HG03025 (cell line): ENCODE data around the gene CA5B.
"Not testable (repeated sequence)": the region's sequence is repeated elsewhere in the genome, so short reads cannot be mapped to it uniquely, and the experiment has no call there.

Source experiments
- ATAC-seq: cut with Tn5 transposase; IDR thresholded peaks from one replicate; pipeline ENCODE4 v1.9.1; 2021; ENCODE audit warnings: mild to moderate bottlenecking, moderate library complexity; ENCODE audit not compliant: unreplicated experiment, low FRiP score

The CA5B gene

DNA sequence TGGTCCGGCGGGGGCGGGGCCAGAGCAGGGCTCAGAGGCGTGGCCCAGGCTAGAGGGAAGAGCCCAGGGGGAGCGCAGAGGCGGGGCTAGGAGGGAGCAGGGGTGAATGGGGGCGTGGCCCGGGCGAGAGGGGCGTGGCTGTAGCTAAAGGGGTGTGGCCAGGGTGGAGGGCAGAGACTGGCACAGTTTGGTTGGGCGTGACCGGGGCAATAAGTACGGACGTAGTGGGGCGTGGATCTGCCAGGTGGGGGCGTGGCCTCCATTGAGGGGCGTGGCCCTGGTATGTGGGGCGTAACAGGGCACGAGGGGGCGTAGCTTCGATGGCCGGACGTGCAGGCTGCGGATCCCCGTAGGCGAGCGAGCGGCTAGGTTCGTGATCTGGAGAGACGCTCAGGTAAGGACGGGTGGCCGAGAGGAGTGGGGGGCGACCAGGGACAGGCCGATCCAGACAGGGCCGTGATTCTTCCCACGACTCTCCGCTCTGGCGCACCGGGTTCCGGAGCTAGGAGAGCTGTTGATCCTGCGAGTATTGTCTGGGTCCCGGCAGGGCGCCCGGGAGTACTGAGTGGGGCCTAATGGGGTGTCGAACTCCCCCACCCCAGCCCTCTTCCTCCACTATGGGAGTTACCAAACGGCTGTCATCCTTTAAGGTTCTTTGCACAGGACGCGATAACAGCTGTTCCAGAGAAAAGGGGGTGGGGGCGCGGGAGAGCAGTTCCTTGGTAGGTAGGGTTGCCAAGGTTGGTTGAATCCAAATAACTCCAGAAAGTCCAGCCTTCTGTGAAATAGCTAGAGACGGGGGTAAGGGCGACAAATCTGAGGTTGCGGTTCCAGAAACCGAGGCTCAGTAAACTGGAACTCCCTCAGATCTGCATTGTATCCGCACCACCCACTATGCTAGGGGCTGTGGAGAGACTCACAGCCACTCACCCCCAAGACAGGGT is at the start of gene CA5B:
TSS of gene CA5B (plus strand) at position 312 of the 944 bp plus-strand sequence. CDS start 11,754 bp downstream, outside the sequence.
- peak; percentile 93 for ATAC-seq

DNA sequence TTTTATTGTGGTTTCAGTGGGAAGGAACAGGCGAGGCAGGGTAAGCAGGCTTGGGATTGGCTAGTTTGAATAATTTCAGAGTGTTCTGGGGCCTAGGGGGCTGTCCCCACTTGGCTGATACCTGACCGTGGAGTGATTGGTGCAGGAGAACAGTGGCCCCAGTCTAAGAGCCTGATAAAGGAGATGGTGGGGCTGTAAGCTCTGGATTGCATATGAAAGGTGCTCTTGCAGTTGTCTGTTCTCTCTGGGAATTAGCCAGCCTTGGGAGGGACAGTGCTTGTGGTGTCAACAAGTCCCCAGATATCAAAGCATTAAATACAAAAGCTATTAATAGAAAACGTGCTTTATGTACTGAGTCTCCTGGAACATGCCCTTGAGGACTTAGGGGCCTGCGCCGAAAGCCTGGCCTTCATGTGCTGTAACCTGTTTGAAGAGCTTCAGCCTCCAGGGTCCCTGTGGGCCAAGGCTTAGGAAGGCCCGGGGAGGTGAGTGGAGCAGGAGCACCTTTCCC is 43.1 kb upstream of the CA5B start:
- no peak for ATAC-seq

DNA sequence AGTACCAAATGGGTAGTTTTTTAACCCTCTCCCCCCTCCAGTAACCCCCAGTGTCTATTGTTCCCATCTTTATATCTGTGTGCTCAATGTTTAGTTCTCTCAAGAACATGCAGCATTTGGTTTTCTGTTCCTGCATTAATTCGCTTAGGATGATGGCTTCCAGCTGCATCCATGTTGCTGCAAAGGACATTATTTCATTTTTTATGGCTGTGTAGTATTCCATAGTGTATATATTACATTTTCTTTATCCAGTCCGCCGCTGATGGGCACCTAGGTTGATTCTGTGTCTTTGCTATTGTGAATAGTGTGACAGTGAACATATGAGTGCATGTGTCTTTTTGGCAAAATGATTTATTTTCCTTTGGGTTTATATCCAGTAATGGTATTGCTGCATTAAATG is 41.6 kb upstream of the CA5B start:
- ATAC-seq: no peak

GRCh38 chrX:15702488-15703371 is 35.3 kb upstream of the CA5B start:
- ATAC-seq: no peak

GRCh38 chrX:15703809-15704208 is 34.3 kb upstream of the CA5B start:
- ATAC-seq: peak; percentile 64

DNA sequence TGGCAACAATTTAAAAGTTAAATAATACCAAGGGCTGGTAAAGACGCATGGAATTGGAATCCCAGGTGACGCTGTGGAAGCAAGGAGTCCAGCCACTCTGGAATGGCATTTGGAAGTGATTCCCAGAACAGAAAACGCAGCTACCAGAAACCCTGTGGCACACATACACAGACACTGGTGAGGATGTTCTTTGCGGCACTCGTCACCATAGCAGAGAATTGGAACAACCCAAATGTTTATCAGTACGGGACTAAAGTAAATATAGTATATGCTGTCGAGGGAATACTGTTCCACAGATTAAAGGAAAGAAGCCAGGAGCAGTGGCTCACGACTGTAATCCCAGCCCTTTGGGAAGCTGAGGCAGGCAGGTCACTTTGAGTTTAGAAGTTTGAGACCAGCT is 33.8 kb upstream of the CA5B start:
- ATAC-seq: not testable (repeated sequence)

DNA sequence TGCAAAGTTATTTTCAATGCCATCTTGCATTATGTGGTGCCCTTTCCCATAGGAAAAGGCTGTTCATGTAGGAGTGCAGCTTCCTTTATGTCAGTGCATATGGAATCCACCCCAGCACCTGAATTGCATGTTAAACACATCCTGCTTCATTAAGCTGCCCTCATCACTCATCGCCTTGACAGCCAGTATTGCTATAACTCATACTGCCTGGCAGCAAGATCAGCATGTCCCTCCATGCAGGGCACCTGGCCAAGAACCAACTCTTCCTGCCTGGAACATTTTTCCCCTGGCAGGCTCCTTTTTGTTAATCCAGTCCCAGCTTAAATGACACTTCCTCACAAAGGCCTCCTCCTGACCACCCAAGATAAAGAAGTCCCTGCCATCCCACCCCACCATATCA is 23.5 kb upstream of the CA5B start:
- ATAC-seq: no peak

DNA sequence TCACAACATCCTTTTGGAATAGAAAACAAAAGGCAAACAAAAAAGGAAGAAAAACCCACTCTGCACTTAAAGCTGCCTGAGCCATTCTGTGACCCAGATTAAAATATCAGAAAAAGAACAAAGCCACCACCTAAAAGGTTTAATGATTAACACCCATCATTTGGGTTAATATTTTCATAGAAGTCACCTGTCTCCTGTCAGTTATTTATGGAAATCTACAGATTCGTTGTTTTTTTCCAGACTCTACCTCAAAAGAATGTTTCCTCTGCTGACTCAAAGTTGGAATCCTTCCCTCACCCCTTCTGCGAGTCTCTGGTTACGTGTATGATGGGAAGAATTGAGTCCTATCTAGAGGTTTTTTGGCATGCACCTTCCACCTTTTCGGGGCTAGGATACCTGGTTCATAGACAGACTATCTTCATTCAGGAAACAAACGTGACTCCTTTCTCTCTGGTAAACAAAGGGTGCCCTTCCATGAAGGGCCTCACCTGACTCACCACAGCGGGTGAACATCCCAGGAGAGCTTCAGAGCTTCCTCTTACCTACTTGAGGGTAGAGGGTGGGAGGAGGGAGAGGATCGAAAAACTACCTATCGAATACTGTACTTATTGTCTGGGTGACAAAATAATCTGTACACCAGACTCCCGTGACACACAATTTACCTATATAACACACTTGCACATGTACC is 19.6 kb upstream of the CA5B start:
- no peak for ATAC-seq

DNA sequence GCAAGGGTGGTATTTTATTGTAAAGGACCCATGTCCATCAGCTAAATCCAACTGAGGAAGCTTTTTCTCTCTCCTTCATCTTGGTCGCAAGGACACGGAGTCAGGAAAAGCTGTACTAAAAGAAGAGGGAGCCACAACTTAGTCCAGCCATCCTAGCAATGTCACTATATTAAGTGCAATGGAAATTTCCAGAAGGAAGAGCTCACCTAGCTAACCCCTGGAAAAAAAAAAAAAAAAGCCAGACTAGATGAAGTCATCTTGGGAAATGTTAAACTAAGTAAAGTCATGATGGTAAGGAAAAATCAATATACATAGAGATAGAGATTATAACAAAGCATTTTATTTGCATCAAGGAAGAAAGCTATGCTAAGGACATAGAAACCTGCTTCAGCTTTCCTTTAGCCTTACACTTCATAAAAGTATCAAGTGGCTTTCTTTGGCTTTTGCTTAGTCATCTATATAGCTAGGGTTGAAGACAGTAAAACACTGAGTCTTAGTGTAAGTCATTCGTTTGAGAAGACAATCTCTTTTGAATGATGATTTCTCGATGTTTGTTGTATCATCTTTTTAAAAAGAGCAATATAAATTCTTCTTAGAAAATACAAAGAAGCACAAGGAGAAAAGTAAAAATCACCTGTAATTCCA is 18.6 kb upstream of the CA5B start:
- ATAC-seq: no peak

- no peak for ATAC-seq
These were observed 16.2 kb upstream of the CA5B start for GRCh38 chrX:15721911-15722310.

DNA sequence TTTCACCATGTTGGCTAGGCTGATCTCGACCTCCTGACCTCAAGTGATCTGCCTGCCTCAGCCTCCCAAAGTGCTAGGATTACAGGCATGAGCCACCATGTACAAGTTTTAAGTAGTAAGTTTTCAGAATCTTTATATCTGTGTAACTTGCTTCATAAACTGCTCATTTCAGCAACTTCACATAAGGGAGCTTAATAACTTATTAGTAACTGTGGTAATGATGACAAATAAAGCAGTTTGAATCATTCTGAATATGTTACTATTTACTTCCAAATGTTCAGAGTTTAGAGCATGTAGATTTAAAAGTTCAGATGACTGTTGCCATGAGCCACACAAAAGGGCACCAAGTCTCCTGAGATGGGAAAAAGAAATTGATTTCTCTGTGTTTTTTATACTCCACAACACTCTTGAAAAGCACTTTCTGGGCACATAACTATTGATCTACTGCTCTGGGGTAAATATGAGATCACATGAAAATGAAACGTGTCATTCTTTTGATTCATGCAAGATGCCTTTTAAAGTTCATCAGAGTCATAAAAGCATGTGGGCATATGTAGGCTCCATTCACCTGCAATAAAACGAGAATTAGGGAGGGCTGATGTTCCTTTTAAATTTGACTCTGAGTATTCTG is 14.1 kb upstream of the CA5B start:
- no peak for ATAC-seq

- no peak for ATAC-seq
These were observed 13.2 kb upstream of the CA5B start for GRCh38 chrX:15724911-15725310.

DNA sequence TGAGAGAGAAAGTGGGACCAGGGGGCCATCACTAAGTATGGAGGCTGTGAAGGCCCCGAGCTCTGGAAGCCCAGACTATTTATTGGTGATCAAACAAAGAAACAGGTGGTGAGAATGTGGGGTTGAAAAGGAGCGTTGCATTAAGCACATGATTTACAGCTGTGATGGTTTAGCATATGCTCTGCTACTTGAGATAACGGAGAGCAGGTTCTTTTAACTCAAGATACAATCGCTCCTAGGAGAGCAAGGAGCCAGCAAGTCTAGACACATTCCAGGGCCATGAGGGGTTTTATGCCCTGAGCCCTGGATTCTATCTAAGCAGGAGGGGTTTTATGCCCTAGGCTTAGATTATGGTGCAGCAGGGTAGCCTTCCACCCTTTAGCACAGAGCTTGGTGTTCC is 6.7 kb upstream of the CA5B start:
- not testable (repeated sequence) for ATAC-seq

GRCh38 chrX:15737190-15737958 is 696 bp upstream of the CA5B start:
- no peak for ATAC-seq

DNA sequence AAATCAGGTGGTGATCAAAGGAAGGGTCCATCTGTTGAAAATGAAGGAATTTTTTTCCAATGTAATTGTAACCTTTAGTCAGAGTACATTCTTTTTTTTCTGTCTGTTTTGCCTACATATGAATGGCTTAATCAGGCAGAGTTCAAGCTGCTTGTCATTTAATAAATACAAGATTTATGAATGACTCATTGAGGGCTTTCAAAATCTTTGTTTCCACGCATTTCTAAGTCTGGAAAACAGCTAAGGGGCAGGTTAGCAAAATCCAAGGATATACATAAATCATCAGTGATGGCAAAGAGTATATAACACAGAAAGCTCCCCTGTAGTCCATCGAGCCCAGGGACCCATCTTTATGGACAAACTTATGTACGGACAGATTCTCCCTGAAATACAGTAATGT is 1.8 kb downstream of the CA5B start:
- ATAC-seq: no peak

- ATAC-seq: no peak
These were observed 6.3 kb downstream of the CA5B start for GRCh38 chrX:15744181-15744867.

- ATAC-seq: no peak
These were observed 7.1 kb downstream of the CA5B start for GRCh38 chrX:15745179-15745578.

DNA sequence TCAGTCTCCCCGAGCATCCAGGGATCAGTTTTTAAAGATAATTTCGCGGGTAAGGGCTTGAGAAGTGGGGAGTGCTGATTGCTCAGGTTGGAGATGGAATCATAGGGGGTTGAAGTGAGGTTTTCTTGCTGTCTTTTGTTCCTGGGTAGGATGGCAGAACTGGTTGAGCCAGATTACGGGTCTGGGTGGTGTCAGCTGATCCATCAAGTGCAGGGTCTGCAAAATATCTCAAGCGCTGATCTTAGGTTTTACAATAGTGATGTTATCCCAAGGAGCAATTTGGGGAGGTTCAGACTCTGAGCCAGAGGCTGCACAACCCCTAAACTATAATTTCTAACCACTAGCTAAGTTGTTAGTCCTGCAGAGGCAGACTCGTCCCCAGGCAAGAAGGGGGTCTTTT is 8.6 kb downstream of the CA5B start:
- ATAC-seq: not testable (repeated sequence)
